T-helper 22 cell (primary cell): Measurements from ENCODE around the gene SHFL.

Source experiments
- DNase-seq: peaks from one replicate; pipeline ENCODE4 v3.0.0-alpha.2; 2020; ENCODE audit warnings: low read depth

The SHFL gene

DNA sequence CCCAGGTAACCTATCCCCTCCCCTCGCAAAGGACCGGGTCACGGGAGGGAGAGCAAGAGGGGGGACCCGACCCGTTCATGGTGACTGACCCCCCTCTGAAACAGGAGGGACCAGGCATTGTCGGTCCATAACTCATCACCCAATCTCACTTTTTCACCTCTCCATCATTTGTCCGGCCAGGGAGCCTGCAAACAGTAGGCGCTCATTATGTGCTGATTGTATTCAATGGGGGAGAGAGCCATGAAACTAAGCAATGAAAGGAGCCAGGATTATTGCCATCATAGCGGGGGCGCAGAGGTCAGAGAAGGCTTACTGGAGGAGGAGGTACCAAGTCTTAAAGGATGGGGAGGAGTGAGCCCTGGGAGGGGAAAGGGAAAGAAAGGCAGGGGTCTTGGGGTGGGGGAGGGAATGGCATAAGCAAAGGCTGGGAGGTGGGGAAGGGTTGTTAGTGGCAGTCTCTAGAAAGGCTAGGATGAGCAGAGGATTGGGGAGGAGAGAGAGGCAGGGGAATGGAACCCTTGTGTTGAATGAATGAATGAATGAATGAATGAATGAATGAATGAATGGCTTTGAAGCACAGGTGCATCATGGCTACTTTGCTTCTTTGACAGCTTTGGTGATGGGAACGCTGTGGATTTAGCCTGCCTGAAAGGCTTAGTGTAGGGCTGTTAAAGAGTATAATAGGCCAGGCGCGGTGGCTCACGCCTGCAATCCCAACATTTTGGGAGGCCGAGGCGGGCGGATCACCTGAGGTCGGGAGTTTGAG is 1.4 kb downstream of the SHFL start:
- DNase-seq, result no peak

DNA sequence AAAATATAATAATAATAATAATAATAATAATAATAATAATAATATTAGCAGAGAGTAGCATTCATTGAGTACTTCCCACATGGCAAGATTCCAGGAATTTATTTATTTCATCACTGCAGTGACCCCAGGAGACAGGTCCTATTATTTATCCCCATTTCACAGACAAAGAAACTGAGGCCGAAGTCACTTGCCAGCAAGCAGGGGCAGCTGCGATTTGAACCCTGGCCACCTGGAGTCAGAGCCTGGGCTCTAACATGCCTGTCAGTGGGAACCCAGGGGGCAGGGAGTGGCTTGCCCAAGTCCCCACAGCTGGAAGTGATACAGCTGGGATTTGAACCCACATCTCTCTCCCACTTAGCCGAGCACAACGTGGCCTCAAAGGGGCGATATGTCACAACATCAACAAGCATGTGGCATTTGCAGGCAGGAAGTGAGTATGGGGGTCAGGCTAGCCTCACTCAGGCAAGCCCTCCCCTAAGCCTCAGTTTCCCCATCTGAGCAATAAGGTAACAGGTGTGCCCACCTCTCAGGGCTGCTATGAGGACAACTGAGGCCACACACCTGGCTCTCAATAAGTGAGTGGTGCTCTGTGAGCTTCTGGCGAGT is 2.9 kb downstream of the SHFL start:
- no peak for DNase-seq

DNA sequence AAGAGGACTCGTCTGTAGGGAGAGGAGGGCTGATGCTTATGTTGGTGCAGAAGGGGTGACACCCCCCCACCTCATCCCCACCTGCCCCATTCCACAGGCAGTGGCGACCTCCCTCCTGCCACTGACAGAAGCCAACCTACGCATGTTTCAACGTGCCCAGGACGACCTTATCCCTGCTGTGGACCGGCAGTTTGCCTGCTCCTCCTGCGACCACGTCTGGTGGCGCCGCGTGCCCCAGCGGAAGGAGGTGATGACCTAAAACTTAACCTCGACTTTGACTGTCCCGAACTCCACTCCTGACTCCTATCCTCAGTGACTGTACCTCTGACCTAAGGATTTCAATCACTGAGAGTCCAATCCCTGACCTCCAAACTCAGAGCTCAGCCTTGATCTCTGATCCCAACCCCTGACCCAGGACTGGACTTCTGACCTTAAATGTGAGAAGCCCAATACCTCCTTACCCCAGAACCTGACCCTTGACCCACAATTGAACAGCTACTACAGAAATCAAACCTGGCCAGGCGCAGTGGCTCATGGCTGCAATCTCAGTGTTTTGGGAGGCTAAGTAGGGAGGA is 3.8 kb downstream of the SHFL start:
- DNase-seq, result no peak

DNA sequence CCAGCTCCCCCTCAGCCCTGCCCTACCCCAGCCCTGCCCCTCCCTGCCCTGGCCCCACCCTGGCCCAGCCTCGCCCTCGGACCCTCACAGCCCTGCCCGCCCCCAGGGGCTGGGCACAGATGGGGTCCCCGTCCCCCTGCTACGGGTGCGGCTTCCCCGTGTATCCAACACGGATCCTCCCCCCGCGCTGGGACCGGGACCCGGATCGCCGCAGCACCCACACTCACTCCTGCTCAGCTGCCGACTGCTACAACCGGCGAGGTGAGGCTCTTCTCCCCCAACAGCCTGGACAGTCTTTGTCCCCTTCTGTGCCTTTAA is 5.2 kb downstream of the SHFL start:
- DNase-seq, result no peak

DNA sequence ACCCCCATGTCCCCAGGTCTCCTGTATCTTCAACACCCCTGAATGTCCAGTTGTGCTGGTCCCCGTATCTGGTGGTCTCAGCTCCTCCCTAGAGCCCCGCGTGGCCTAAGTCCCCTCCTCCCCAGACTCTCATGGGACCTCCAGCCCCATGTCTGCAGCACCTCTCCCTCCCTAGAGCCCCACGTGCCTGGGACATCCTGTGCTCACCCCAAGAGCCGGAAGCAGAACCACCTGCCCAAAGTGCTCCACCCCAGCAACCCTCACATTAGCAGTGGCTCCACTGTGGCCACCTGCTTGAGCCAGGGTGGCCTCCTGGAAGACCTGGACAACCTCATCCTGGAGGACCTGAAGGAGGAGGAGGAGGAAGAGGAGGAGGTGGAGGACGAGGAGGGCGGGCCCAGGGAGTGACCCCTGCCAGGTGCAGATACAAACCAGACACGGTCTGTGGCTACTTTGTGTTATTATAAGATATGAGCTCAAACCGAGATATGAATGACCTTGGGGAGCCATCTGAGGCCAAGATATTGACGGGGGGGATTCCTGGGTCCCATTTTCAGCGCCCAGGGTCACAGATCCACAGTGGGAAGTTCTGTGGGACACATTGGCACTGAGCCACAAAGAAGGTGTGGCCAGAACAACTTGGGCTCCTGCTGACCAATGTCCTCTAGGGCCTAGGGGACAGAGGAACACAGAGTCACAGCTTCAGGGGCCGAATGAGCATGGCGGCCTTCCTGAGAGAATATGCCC is 6.0 kb downstream of the SHFL start:
- no peak for DNase-seq

DNA sequence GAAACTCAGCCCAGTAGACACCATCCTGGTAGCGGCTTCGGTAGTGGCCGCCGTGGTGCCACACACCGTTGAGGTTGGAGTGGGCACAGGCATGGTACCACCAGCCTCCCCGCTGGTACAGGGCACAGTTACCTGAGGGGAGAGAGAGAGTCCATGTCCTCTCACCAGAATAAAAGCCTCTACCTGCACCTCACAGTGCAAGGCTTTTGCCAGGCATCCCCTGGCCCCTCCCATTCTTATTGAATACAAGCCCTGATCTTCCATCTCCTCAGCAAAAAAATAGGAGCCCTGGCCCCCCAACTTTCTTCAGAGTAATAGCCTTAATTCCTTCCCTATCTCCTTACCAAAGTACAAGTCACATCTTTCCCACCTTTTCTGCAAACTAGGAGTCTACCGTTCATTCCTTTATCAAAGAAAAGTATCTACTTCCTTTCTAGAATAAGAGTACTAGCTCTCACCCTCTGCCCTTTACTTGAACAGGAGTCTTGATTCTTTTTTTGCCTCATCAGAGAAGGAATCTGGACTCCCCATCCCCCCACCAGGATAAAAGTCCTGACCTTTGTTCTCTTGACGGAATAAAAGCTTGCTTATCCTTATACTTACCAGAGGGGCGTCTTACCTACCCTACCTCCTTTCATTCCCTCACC is 6.7 kb downstream of the SHFL start:
- no peak for DNase-seq

DNA sequence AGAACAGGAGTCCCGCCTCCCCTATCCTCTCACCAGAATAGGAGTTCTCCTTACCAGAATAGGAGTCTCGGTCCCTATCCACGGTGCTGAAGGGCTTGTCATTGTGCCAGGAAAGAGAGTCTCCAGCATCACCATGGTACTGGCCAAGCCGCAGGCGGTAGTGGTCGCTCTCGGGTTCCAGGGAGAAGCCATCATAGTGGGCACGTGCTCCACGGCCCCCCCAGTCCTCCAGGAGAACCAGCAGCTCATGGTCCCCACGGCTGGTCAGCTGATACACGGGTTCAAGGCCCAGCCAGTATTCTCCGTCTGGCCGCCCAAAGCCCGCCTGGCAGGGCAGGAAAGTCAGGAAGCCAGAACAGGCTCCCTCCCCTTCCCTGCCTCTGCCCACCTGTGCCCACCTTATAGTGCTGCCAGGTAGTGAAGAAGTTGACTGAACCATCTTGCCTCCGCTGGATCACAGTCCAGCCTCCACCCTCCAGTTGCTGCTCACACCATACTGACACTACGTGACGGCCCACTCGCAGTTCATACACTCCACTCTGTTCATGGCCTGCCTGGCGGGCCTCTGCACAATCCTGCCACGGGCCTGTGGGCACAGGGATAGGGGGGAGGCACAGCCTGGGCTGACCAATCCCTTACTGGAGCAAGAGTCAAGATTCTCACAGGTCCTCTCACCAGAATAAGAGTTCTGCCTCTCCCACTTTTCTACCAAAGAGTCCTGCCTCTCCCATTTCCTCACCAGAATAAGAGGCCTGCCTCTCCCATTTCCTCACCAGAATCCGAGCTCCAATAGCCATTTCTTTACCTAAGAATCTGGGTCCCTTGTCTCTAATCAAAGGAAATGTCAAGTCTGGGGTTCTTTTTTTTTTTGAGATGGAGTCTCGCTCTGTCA is 7.4 kb downstream of the SHFL start:
- no peak for DNase-seq

DNA sequence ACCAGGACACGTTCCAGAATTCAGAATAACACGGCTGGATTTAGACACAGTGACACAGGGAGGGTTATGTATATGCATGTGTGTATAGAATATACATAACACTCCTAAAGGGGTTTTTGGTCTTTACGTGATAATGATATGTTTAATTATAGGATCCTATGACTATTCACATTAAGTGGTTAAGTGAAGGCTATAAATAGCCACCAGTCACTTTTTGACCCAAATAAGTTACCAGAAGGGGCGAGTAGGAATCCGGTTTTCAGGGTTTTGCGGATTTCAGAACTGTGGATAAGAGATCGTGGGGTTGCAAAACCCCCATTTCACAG is 9.5 kb downstream of the SHFL start:
- no peak for DNase-seq

DNA sequence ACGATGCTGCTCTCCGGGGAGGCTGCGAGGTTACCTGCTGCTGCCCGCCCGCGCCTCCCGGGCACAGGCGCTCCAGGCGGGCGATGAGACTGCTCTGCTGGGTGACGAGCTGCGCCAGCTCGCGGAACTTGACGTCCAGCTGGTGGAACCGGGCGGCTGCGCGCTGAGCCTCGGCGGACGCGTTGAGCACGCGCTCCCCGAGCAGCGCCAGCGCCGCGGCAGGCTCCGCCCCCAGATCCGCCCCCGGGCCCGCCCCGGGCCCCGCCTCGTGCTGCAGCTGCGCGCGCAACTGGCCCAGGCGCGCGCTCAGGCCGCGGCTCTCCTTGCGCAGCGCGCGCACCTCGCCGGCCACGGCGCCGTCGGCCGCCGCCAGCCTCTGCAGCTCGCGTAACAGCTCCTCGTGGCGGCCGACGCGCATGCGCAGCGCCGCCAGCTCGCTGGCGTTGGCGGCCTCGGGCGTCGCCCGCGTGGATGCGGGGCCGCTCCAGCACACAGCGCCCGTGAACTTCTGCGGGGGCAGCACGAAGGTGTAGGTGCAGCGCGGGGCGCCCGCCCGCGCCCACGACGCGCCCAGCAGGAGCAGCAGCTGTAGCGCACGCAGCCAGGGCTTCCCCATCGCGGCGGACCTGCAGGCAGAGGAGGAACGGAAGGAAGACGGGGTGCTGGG is 10.0 kb downstream of the SHFL start:
- peak; percentile 79 for DNase-seq

DNA sequence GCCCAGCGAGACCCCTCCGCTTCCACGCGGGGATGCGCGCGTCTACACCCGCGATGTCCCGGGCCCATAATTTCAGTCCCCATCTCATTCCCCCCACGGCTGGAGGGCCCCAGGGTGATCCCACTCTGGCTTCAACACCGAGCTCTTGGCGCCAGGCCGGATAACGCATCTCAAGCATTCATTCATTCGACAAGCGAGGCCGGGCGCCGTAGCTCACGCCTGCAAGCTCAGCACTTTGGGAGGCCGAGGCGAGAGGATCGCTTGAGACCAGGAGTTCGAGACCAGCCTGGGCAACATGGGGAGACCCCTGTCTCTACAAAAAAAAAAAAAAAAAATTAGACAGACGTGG is 10.5 kb downstream of the SHFL start:
- no peak for DNase-seq

DNA sequence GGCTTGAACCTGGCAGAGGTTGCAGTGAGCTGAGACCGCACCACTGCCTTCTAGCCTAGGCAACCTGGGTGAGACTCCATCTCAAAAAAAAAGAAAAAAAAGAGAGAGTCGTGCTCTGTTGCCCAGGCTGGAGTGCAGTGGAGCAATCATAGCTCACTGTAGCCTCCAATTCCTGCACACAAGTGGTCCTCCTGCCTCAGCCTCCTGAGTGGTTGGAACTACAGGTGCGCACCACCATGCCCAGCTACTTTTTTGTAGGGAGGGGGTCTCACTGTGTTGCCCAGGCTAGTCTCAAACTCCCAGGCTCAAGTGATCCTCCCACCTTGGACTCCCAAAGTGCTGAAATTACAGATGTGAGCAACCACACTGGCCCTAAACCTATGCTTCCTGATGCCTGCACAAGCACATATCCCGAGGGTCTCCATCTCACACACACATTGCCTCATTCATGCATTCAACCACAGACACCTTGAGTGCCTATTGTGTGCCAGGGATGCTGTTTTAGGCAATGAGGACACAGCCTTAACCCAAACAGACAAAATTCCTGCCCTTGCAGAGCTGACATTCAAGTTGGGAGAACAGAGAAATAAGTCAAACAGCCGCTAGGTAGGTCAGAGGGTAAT is 14.2 kb downstream of the SHFL start:
- no peak for DNase-seq

DNA sequence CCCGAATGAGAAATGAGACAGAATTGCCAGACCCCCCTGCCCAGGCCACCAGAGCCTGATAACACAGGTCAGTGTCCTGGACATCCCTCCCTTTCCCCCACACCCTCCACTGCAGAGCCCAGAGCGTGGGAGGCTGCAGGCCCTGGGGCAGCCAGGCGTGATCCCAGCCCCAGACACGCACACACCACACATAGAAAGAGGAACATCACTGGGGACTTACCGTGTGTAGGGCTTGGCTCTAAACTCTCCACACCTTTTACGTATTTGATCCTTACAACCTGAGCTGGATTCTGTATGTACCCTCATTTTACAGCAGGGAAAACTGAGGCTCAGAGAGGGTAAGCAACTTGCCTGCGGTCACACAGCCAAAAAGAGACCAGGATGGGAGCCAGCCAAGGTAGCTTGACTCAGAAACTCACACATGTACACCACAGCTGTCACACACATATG is 16.7 kb downstream of the SHFL start:
- DNase-seq, result no peak

DNA sequence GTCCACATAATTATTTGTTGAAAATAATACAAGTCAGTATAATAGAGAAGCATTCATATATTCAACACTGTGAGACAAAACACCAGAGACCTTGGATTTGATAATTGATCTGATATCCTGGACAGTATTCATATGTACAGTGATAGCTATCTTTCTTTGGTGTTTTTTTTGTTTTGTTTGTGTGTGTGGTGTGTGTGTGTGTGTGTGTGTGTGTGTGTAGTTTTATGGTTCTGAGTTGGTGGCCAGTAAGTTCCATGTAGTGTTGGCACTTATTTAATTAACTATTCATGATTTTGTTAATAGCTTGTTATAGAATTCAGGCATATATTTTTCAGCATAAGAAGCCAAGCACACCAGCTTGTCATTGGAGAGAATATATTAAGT is 18.0 kb downstream of the SHFL start:
- DNase-seq, result no peak

DNA sequence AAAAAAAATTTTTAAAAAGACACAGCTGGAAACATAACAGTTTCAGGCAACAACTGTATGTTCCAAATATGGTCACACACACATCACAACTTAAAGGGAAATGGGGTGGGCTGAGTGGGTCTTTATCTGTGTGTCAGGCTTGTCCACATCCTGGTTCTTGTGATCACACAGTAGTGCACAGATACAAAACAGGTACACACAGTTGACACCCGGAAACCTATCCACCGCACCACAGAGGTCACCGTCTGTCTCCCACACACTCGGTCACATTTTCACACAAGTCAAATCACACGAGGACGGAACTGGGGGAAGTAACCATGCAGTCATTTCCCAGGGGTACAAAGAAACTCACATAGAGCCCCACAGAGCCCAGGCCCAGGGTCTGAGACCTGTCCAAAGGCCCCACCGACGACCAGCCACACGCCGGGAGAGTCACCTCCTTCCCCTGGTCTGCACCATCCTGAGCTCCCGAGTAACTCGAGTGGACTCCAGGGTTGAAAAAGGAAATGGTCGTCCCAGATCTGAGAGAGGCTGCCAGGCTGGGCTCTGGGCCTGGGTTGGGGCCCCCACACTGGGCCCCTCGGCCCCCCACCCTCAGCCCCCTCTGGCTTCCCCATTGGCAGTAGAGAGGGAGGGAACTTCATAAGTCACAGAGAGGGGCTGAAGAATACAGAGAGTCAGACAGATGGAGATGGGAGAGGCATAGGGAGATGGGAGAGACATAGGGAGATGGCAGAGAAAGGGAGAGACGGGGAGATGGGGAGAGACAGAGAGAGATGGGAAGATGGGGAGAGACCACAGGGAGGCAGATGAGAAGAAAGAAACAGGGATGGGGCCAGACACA is 18.8 kb downstream of the SHFL start:
- peak; percentile 83 for DNase-seq

DNA sequence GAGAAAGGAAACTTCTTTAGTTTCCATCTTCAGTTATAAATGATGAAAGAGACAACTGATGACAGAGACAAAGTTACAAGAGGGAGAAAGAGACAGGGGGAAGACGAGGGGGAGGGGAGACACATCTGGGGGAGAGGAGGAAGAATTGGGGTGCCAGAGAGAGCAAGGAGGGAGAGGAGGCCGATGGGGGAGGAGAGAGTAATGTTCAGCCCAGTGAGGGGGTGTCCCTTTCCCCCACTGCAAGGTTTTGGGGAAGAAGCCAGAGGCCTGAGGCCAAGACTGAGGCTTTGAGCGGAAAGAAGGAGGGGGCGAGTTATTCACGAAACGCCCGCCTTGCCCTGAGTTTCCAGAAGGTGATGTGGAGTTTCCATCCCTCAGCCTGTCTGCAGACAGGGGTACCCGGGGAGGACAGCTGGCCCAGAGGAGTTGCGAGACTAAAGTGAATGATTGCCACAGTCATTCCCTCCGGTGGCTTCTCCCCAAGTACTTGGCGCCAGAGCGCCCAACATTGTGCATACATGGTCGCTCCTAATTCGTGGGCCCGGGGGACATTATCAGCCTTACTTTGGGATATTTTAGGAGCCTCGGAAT is 19.5 kb downstream of the SHFL start:
- DNase-seq, result peak; percentile 59

DNA sequence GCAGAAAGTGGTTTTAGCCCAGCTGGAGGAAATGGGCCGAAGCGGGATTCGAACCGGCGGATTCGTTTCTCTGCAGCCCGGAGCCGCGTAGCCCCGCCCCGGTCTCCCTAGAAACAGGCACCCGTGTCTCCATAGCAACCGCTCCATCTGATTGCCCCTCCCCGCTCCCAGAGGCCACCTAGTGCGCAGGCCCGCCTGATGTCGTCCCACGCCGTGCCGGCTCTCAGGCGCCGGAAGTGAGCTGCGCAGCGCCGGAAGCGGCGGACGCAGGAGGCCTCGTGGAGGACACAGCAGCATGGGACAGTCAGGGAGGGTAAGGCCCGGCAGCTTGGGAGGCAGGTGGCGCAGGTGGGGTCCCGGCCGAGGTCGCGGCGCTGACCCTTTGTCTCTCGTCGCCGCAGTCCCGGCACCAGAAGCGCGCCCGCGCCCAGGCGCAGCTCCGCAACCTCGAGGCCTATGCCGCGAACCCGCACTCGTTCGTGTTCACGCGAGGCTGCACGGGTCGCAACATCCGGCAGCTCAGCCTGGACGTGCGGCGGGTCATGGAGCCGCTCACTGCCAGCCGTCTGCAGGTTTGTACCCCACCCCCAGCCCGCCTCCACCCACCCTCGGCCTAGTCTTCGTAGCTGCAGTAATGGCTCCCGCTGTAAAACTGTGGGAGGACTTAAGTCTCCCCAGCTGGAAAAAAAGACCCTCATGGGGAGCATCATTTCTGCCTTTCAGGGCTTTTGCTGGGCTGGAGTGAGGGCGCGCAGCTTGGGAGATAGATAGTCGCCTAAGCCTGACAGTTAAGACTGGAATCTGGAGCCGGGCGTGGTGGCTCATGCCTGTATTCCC is 20.2 kb downstream of the SHFL start, which contains the start of gene PPAN:
Gene PPAN, plus strand, starts transcription at position 263 of the 837 bp plus-strand sequence. Its CDS starts 33 bp downstream, at position 296.
- peak; percentile 96 for DNase-seq

DNA sequence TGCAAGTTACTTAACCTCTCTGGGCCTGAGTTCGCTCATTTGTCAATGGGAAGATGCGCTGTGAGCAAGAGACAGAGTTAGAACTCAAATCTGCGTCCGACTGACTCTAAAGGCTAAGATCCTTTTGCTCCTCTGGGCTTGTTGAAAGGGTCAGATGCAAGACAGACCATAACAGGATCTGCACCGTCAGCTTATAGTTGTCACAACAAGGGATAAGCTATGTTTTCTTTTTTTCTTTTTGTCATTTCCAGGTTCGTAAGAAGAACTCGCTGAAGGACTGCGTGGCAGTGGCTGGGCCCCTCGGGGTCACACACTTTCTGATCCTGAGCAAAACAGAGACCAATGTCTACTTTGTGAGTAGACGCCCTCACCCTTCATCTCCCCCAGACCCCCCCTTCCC is 21.1 kb downstream of the SHFL start:
- no peak for DNase-seq

DNA sequence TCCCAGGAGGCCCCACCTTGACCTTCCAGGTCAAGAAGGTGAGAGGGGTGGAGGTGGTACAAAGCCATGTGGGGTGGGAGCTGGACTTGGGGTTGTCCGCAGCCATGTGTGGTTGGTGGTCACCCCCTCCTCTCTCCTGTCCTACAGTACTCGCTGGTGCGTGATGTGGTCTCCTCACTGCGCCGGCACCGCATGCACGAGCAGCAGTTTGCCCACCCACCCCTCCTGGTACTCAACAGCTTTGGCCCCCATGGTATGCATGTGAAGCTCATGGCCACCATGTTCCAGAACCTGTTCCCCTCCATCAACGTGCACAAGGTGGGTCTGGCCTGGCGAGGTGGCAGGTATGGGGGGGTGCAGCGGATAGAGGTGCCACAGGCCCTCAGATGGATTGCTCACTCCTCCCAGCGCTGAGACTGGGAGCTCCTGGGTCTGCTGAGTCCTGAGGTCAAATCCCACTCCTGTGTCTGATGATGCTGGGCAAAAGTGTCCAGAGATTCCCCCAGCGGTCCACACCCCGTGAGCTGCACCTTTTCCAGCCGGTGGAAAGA is 21.8 kb downstream of the SHFL start:
- DNase-seq, result no peak
